GM19438 (cell line): ENCODE measurements around the gene CFAP20DC.
"Not testable (repeated sequence)": the region's sequence is repeated elsewhere in the genome, so short reads cannot be mapped to it uniquely, and the experiment has no call there.

ENCODE experiments used
- ATAC-seq: cut with Tn5 transposase; IDR thresholded peaks from one replicate; pipeline ENCODE4 v1.9.1; 2021; ENCODE audit warnings: low read depth; ENCODE audit not compliant: unreplicated experiment

CFAP20DC gene

DNA sequence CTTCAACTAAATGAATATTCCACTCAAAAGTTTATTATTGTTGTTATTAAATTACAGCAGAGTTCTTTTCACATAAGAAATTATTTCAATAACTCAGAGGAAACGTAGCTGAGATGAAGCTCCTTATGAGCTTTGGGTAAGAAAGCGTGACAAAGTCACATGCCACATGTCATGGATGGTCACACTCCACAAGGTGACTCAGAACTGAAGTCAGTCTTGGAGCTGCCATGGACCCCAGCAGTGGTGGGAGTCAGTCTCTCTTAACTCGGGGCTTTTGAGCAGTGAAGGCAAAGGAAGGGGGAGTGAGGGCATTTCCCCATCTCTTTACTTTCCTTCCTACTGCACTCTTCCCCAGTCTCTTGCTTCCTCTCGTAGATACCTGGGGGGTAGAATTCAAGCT, 295.8 kb downstream of the CFAP20DC start:
- ATAC-seq, result peak; percentile 47

DNA sequence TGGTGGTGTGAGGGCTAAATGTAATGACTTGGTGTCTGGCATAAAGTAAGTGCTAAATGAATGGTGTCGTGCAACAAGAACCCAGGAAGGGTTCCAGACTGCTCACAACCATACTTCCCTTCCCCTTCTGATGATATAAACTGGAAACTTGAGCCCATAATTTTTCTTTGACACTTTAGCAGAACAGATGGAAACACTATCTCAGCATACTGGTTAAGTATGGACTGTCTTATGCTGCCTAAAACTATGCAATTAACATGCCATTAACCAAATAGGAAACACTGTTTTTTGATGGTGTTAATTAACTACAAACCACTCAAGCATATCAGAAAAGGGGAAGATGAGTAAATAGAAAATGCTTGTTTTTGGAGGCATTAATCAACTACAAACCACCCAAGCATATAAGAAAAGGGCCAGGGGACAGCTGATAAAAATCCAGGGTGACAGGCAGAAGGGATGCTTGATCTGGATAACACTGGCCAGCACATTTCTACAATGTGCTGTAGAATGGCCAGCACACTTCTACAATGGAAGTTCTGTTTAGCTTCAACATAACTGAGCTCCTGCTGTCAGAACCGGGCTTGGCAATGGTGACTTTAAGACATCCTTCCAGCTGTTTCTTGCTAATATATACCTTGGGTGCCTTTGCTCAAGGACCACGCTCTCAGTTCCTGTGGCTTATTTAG, 297.8 kb downstream of the CFAP20DC start:
- no peak for ATAC-seq

DNA sequence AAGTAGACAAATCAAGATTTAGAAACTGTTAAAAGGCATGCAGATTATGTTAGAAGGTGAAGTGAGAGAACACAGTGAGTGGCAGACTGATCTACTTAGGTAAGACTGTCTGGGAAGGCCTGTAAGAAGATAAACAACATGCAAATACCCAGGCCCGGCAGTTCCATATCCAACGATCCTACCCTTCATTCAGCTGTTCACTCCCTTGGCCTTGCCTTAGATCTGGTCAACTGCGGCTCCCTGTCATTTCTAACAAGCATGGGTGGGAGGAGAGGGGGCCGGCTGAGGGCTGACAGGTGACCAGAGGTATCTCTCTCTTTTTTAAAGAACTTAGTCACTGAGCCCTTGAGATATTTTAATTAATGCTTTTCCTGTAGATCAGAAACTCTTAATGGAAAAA, 298.6 kb downstream of the CFAP20DC start:
- ATAC-seq, result no peak

DNA sequence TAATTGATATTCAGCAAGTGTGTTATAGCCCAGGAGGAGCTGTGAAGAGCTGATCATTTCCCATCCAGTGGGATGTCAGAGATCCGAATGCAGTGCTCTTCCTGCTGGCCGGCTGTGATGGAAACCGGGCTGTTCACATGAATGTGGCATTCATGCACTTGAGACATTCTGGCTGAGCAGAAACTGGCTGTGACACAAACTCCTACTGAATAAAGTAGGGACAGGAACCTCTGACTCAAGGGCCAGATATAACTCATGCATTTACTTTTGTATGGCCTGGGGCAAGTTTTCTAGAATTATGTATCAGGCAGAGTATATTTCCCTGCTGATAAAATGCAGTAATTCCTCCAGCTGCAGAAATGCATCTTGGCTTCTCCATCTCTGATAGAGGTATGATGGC, 299.9 kb downstream of the CFAP20DC start:
- ATAC-seq, result no peak

DNA sequence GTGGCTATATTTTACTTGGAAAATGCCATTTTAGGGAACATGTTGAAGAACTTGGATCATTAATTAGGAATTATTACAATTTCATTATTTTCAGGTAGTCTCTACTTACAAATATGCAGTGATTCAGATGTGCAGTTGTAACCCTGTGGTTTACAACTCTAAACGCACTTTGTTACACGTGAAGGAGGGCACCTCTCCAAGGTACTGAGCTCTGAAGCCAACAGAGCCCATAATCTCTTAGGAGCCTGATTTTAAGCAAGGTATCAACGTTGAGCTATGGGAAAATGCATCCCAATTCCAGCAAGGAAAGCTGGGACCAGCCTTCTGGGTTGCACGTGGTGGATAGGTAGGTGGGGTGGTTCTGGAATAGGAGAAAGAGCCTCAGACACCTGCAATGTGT, 301.8 kb downstream of the CFAP20DC start:
- ATAC-seq, result no peak

DNA sequence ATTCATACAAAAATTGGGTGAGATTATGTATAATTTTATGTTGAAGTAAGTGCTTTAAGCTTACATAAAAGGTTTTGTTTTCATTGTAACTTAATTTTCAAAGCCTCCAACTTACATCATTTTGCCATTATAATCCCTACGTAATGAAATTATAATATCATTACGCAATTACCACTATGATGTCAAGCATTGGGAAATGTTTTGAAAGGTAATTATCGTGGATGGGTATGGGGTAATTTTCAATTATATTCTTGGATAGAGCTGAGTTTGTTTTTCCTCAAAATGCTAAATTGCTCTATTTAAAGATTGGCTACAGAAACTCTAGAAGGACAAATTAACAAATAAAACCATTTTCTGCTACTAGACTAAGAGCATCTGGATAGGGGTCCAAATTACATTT, 303.1 kb downstream of the CFAP20DC start:
- ATAC-seq, result no peak

DNA sequence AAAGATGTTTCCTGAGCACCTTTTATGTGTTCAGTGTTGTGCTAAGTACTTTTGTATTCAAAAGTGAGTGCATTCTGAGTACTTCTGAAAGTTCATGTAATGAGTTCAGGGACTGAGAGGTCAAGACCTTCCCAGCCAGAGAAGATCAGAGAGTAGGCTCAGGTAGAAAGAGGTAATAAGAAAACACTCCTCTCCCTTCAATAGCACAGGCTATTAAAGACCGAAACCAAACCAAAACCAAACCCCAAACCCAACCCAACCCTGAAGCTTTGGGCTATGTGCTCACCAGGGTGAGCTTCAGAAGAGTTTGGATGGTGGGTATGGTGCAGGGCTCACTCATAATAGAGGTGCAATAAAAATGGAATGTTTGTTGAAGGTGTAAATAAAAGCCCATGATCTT, 306.5 kb downstream of the CFAP20DC start:
- no peak for ATAC-seq

DNA sequence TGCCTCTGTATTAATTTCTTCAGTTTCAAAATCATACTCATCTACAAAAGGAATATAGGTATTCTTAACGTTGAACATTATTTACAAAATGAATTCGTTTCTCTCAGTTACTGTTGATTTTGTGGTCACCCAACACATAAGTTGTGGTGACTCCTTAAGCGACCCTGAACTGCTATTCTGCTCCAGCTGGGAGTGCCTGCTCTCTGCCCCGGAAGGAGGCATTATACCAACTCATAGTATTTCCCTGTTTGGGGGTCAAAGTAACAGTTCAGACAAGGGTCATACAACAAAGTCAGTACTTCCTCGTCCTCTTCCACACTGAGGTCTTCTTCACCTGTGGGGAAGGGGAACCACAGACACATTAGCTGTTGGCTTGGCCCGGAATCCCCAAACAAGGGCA, 307.6 kb downstream of the CFAP20DC start:
- no peak for ATAC-seq

DNA sequence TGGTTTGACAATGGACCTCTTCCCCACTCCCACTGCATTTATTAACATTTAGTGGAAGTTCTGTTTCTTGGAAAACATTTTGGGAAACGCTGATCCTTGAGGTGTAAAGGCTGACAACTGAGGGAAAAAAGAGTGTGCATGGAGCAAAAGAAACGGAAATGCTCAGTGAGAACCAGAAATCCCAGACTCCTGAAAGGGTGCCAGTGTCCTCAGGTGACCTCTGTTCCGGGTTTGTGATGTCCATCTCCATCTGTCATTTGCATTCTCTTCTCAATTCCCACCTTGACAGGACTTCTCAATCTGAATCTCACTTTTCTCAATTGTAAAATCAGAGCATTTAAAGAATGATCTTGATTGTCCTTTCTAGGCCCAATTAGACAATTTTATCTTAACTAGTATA, 312.2 kb downstream of the CFAP20DC start:
- ATAC-seq, result no peak

DNA sequence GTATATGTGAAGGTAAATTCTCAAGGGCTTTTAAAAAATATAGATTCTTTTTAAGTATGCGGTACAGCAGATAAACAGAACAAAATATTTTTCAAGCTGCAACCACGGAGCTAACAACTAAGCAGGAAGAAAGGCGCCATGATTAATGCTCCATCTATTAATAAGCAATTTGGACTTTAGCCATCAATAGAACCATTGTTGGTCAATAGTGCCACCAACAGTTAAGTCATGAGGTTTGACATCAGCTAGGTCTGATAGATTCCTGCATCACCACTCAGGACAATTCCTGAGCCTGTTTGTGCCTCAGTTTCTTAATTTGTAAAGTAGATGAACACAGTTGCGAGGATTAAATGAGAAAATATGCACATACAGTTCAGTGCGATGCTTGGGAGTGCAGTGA, 318.2 kb downstream of the CFAP20DC start:
- ATAC-seq, result no peak

DNA sequence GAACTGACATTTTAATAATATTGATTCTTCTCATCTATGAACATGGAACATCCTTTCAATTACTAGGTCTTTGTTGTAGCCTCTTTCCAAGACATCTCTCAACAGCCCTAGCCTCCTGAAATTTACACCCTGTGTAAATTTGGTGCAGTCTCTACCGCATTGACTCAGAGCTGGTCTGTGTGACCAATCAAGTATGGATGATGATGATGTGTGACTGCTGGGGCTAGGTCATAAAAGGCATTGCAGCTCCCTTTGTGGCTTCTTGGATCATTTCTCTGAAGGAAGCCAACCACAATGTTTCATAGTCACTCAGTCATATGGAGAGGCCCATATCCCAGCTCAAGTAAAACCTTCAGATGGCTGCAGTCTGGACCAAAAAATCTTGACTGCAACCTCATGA, 321.1 kb downstream of the CFAP20DC start:
- no peak for ATAC-seq

DNA sequence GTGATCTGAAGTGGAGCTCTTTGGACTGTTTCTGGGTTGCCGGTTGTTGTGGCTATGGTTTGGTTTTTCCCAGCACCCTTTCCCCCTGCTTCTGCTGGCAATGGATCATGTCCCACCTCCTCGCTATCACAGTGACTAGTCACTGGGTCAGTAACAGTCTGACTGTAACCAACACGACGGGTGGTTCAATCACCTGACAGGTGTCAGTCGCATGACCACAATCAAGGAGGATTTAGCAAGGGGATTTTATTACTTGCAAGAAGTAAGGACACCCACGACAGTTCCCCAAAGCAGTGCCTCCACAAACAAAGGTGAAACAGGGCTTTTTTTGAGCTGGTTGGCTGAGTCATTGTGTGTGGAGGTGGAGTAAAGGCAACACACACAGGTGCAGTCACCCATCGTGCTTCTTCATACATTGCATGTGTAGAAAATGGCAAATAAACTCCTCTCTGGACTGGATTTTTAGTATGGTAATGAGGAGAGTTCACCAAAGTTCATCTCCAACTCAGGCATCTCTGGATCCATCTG, 324.4 kb downstream of the CFAP20DC start:
- no peak for ATAC-seq

DNA sequence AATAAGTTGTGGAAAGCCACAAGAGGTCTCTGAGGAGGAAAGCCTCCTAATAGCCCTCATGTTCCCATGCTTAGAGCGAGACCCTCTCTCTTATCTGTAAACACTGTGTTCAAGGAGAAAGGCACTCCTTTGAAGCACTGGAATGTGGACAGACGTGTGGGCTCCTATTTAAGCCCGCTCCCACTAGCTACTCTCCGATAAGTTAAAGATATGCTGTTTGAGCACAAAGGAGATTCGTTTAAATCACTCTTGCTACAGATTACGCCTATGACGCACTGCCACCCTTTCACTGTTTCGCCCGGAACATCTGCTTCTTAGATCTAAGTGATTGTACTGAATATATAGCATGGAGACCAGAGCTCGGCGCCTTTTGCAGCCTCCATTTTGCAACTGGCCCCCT, 325.5 kb downstream of the CFAP20DC start:
- ATAC-seq, result no peak

DNA sequence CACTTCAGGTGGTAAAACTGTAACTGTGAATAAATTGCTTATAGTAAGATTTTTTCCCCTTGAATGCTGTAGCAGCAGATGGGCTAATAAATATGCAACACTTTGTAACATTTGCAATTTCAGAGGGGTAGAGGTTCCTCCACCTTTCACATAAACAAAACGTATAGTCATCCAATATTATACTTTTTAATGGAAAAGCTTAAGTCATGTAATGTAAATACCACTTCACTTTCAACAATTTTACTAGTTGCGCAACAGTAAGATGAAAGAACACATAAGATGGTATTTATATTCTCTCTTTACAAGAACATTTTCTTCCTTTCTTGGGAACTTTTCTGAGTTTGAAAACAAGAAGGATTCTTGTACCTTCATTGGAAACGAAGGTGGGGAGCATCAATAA, 326.7 kb downstream of the CFAP20DC start:
- no peak for ATAC-seq

DNA sequence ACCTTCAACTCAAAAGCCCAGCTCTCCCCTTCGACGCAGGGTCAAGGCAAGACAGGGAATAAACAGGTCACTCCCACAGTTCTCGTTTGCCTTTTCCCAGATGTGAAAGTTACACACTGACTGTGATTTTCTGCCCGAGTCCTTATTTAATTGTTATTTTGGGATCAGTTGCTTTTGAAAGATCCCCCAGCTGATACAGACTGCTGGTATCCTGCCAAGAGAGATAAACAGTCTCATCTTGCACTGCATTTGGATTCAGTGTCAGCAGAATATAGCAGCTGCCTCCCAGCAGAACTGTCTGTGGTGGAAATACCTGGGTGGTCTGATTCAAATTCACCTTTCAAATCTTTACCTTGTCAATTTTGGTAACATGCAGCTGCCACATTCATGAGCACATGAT, 327.3 kb downstream of the CFAP20DC start:
- no peak for ATAC-seq

DNA sequence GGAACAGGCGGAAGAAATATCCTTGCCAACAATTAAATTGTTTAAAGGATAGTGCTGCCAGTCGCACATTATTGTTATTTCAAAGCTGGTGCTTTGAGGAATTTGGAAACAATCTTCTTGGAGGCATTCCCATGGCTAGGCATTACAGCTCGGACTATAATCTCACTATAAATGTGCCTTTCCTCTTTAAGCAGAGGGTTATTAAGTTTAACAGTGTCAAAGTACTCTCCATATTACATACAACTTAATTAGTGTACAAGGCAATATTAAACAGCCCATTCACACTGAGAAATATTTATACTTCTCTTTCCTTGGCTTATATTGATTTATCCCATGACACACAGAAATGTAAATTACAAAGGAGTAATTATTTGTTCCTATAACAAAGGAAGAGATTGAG, 329.3 kb downstream of the CFAP20DC start:
- ATAC-seq, result no peak

DNA sequence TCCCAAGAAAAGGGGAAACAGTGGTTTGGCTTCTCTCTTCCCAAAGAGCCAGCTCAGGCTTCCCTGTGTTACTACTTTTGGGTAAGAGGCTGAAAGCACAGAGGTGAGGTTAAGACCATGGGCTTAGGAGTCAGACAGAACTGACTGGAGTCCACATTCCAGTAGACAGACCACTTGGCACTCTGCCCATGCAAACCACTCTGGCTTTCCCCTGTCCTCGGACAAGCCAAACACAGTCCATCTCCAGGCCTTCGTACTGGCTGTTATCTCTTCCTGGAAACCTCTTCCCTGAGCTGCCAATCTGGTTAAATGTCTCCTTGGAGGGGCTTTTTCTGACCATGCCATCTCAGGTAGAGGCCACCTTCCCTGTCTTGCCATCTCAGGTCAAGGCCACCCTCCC, 330.1 kb downstream of the CFAP20DC start:
- no peak for ATAC-seq

DNA sequence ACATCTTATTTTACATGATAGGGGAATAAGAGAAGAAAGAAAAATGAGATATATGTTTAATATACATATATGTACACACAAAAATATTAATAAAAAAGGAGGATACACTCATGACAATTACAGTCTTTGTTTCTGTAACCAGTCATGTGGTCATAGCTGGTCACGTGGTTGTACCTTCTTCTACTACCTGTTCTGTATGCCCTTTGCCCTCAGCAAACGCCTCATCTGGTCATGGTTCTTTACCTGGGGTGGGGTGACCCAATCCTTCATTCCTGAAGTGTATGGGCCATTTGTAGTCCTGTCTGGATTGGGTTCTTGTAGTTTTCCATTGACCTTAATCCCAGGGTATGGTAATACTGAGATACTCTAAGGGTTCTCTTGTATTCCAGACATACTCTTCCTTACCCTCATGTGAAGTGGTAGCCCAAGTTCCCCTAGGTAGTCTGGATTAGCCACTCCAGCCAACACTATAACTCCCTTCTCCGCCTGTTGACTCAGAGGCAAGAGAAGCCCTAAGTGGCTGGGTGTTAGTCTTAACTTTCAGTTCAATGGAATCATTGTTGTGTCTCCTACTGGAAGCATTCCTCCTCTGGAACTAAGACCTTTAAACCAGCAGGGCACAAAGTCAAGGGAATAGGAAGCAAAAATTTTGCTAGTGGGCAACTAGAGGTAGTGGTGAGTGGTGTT, 336.0 kb downstream of the CFAP20DC start:
- ATAC-seq, result no peak

DNA sequence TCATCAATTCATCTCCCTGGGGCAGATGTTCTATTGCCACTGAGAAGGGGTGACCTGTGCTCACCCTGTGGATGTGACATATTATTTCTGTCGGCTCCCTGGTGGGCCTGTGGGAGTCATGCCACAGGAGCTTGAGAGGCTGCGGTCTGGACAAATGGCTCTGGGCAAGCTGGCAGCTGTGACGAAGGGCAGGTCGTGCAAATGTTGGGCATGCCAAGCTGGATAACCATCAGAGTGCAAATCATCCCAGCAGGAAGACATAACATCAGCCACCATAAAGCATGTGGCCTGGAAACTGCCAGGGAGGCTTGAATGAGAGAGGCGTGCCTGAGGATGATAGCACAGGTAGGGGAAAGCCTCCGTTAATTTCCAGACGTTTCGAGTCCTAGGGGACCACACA, 338.0 kb downstream of the CFAP20DC start:
- ATAC-seq, result no peak

DNA sequence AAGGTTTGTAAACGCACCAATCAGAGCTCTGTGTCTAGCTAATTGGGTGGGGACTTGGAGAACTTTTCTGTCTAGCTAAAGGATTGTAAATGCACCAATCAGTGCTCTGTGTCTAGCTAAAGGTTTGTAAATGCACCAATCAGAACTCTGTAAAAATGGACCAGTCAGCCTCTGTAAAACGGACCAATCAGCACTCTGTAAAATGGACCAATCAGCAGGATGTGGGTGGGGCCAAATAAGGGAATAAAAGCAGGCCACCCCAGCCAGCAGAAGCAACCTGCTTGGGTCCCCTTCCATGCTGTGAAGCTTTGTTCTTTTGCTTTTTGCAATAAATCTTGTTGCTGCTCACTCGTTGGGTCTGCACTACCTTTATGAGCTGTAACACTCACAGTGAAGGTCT, 340.8 kb downstream of the CFAP20DC start:
- not testable (repeated sequence) for ATAC-seq

DNA sequence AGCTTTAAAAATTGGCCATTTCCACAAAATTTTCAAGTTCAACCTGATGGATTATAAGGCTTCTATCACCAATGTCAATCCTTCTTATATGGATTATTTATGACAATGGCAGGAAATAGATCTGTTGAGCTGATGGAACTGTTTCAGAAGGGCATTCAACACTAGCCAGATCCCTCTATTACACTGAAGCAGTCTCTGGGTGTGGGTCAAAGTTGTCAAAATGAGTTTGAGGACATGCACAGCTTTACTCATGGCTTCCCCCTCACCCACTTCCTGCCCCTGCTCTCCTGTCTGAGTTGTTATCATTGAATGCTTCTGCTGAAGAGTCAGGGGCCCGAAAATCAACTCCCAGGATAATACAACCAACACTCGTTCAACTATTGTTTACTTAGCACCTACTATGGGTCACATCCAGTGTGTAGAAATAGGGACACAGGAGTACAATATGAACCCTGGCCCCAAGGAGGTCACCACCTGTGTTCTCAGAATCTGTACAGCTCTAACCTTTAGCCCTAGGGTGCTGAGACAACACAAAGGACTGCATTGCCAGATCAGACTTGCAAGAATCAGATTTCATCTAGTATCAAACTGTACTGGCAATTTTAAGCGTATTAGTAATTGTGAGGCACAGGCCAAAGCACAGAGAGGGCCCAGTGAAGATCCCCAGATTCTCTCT, 341.6 kb downstream of the CFAP20DC start:
- no peak for ATAC-seq
